Parietal lobe (tissue), 1 donor: Measurements from ENCODE around the gene EFCAB11. TPM values are rescaled to one million over a fixed set of nuclear protein-coding genes. Genes with fewer than 3 reads are reported as not detected.

ENCODE experiments used
- total RNA-seq: library from RNA; depleted of rRNA; stranded (reverse); fragments of >200 nt; gene quantifications from one replicate; pipeline ENCODE4 v1.2.3, GENCODE V29; 2014

Gene EFCAB11, protein sequence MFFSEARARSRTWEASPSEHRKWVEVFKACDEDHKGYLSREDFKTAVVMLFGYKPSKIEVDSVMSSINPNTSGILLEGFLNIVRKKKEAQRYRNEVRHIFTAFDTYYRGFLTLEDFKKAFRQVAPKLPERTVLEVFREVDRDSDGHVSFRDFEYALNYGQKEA
- 7.2 TPM for total RNA-seq

DNA sequence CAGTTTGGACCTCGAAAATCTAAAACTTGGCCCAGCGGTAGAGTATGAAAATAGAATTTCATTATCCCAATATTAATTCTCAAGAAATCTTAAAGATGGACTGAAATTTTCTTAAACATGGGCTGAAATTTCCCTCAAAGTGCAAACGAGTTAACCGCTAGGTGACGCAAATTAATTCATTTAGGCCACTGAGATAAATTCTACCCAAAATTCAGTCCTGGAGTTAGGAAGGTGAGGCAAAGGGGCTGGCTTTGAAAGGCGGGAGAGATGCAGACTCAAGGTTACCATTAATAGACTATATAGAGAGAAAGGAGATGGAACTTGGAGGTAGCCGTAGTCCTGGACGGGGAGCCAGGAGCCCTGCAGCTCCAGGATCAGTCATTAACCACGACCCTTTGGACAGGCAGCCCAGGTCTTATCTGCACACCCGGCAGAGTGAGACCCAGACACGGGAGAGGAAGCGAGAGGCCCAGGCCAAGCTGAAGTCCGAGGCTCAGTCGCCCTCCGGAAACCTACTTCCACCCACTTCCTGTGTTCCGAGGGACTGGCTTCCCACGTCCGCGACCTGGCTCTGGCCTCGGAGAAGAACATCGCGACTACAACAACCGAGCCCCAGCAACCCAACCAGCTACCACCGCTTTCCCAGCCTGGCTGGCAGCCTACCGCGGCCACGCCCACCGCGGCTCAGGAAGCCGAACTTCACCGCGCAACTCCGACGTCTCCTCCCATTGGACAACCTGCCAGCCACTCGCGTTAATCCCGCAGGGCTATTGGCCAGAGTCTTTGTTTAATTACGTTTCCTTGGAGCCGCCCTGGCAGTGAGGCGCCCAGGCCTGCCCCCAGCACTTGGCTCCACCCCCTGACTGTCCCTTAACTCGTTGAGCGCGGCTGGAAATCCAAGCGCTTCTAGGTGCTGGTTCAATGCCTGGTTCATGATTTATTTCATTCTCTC, at the start of gene EFCAB11:
Gene EFCAB11 (minus strand): TSS at position 661 of the 952 bp plus-strand sequence. CDS start 70 bp downstream, at position 591.

DNA sequence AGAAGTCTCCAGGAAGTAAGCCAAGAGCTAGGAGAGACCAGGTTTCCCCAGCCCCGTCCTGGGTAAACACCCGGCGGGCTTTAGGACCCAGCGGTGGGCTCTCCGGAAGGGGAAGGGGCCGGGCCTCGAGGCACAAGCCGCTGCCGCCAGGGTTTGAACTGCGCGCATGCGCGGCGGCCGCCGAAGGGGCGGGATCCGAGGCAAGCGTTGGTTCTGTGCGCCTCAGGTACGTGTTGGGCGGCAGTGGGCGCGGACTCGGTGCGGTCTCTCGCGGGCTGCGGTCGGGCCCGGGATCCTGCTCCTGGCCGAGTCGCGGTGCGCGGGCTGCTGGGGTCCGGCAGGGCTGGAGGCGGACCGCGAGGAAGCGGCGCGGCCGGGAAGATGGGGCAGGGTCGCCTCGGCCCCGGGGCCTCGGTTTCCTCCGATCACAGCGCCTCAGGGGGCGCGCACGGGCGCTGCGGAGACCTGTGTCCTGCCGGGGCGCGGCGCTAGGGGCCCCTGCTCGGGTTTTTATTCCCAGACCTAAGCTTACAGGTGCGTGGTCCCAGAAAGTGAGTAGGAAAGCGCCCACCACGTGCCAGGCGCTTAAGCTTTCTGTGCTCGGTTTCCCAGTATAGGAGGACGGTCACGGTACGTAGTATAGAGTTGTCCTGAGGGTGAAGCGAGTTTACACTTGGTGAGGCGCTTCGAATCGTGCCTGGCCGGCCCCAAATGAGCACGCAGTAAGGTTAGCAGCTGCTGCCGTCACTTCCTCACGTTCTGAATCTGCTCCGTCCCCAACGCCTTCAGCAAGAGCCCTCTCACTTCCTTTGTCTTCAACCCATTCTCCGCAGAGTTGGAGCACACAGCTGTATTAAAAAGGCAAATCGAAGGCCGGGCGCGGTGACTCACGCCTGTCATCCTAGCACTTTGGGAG, 1.5 kb upstream of the EFCAB11 start, which contains the start of gene TDP1:
Gene TDP1 (plus strand): TSS at position 183 of the 916 bp plus-strand sequence. CDS start 7,188 bp downstream, outside the sequence.

Other genes with a start within 250 kb of the EFCAB11 start
- gene TDP1, start 1.2 kb upstream of the EFCAB11 start, total RNA-seq: 45.1 TPM
- gene KCNK13, start 107.3 kb upstream of the EFCAB11 start, total RNA-seq: 0.31 TPM